Pons (tissue), 1 donor: ENCODE measurements around the gene PTGFRN.
"Not testable (repeated sequence)": the region's sequence is repeated elsewhere in the genome, so short reads cannot be mapped to it uniquely, and the experiment has no call there.

ENCODE experiments used
- DNase-seq: peaks from one replicate; pipeline ENCODE4 v3.0.0-alpha.2; 2016; ENCODE audit warnings: low spot score

PTGFRN gene

GRCh38 chr1:116909512-116910378, at the start of gene PTGFRN:
Gene PTGFRN, plus strand, starts transcription at chr1:116909916. Its CDS starts 288 bp downstream, at chr1:116910204.
- no peak for DNase-seq

- not testable (repeated sequence) for DNase-seq
Observed at GRCh38 chr1:116860167-116860566, 49.5 kb upstream of the PTGFRN start.

DNA sequence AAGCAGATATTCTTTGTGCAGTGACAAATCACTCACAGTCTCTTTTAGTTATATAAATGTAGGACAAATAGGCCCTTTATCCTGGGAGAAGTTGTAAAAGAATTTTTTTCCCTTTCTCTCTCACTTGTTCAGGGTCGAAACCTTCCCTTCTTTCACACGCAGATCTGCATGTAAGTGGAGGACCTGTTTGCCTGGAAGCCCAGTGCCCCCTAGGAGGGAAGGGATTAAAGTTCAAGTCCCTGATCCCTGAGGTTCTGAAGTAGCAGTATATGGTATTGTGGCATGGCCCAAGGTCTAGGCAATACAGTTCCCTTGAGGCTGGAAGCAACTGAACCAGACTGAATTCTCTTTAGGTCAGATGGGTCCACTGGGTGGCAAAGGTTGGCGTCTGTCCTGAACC, 48.6 kb upstream of the PTGFRN start:
- DNase-seq: no peak

DNA sequence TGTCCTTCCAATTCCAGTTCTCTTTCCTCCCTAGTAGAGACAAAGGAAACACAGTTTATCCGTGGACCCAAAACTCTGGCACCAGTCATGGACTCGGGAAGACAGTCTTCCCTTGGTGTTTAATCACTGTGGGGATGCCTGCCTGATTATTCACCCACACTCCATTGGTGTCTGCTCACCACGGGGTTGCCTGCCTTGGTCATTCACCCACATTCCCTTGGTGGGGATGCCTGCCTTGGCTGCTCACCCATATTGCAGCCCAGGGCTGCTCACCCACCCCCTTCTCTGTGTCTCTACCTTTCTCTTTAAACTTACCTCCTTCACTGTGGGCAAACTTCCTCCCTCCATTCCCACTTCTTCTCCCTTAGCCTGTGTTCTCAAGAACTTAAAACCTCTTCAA, 46.7 kb upstream of the PTGFRN start:
- DNase-seq: not testable (repeated sequence)

GRCh38 chr1:116866478-116866877, 43.2 kb upstream of the PTGFRN start:
- not testable (repeated sequence) for DNase-seq

- DNase-seq: no peak
Observed at GRCh38 chr1:116868385-116868784, 41.3 kb upstream of the PTGFRN start.

- no peak for DNase-seq
Observed at GRCh38 chr1:116869611-116870010, 40.1 kb upstream of the PTGFRN start.

DNA sequence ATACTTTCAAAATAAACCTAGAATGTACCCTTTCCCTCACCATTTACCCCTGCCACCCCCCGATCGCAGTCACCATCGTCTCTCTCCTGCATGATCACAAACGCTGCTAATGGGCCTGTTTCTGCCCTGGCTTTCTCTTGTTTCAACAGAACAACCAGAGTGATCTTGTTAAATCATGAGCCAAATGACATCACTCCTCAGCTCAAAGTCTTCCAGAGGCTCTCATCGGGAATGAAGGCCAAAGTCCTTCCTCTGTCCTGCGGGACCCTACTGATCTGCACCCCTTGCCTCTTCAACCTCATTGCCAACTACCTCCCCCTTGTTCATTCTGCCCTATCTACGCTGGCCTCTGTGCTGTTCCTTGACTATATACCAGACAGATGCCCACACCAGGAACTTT, 39.4 kb upstream of the PTGFRN start:
- no peak for DNase-seq

GRCh38 chr1:116871779-116872146, 38.0 kb upstream of the PTGFRN start:
- no peak for DNase-seq

GRCh38 chr1:116873680-116874271, 35.9 kb upstream of the PTGFRN start:
- DNase-seq: no peak

GRCh38 chr1:116874733-116875249, 34.9 kb upstream of the PTGFRN start:
- no peak for DNase-seq

DNA sequence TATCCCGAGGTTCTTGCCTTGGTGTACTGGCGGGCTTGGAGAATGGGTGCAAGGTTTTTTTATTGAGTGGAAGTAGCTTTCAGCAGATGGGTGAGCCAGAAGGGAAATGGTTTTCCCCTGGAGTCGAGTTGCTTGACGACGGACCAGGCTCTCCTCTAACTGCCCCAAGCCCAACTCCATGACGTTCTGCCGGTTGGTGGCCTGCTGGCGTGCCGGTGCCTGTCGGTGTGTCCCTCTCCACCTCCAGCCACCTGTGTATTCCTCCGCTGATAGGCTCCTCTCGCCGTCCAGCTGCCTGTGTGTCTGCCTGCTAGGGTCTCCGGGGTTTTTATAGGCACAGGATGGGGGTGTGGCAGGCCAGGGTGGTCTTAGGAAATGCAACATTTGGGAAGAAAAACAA, 34.3 kb upstream of the PTGFRN start:
- DNase-seq: no peak

GRCh38 chr1:116875946-116876345, 33.8 kb upstream of the PTGFRN start:
- not testable (repeated sequence) for DNase-seq

DNA sequence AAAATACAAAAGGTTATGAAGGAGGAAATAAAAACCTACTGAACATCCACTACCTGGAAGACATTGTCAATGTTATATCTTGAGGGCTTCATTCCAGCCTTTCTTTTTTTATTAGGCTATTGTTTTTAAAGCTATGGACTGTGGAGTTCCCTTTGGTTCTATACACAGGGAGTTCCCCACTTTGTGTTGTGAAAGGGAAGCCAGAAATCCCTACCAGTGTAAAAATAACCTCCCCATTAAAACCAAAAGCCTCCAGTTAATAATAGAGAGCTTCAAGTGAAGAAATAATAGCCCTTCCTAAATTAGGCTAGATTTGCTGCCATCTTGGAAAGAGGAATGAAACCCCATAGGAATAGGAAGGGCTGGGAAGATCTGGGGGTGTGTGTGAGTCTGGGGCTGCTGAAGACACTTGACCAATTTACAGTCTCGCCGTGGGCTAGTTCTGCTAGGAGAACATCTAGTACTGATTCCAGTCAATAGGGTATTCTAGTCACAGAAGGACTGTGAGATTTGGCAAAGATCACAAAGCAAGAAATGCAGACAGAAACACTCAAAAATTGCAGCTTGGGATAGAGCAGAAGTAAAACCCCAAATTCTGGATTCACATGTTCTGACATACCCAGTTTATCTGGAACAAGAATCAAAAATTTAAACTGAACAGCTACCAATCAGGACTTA, 32.4 kb upstream of the PTGFRN start:
- DNase-seq: peak; percentile 45

GRCh38 chr1:116878804-116879477, 30.8 kb upstream of the PTGFRN start:
- DNase-seq: peak; percentile 68

DNA sequence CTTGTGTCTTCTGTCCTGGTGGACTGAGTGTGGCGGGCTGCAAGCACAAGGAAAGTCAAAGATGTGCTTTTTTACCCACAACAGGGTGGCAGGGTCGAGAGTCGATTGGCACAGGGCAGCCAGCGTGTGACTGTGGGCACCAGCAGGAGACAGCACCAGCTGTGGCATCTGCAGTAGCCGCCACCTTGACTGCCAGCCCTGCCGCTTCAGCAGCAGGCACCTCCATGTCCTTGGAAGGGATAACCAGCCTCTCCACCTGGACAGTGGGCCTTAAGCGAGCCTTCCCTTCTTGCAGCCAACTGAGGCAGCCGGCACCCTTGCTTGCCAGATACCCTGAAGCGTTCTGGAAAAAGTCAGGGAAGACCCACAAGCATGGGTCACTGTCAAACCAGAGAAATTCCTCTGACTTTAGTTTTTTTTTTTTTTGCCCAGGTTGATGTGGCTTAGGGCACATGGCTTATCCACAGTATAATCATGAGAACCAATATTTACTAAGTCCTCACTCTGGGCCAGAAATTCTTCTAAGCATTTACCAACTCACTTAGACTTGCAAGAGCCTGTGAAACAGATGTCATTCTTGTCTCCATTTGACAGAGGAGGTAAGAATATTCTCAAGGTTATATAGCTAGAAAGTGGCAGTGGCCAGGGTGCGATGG, 30.1 kb upstream of the PTGFRN start:
- DNase-seq: no peak

DNA sequence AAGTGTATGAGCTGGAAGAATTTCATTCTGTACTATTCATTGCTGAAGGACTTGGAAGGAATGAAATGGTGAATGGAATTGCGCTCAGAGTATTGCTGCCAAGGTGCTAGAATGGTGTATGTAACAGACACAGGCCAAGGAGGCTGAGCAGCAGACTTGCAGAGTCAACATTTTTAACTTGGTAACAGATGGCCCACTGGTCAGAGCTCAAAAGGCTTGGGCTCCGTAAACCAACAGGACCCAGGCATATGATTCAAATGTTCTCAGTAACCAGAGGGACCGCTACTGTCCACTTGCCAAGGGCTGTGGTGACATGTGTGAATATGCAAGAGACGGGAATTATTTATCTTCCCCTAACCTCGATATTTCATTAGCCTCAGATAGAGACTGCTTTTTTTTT, 28.8 kb upstream of the PTGFRN start:
- DNase-seq: no peak

DNA sequence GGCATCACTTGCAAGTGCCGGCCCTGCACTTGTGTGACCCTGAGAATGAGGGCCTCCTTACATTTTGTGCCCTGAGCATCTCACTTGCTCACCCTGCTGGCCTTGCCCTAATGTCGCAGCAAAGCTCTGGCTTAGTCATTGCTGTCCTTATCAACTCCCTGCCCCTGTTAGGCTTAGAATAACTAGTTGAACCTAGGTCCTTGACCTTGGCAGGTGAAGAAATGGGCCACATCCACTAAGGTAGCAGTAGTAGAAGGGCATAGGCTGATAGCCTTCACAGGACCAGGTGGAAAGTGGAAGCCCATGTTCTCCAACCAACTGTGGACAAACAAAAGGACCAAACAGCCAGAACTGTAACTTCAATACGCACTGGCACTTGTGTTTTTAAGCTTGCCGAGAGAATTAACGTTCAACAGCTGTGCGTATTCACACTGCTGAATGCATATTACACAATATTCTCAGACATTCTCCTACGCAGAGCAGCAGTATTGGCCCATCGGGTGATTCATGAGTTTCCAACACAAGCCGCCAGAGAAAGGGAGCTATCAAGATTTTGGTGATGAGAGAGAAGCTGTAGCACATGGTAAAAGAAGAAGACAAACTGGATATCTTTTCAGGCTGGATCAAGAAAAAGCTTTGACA, 27.7 kb upstream of the PTGFRN start:
- no peak for DNase-seq

DNA sequence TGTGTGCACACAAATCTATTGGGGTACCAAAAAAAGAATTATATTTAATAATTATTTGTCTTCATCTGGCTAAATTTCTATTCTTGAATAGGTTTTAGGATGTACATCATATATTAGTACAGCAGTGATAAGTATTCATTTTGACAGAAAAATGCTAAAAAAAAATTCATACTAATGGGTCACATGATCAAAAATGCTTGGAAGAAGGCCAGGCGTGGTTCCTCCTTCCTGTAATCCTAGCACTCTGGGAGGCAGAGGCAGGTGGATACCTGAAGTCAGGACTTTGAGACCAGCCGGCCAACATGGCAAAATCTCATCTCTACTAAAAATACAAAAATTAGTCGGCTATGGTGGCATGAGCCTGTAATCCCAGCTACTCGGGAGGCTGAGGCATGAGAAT, 26.9 kb upstream of the PTGFRN start:
- DNase-seq: no peak

- DNase-seq: no peak
Observed at GRCh38 chr1:116886291-116886878, 23.3 kb upstream of the PTGFRN start.

- no peak for DNase-seq
Observed at GRCh38 chr1:116887212-116887611, 22.5 kb upstream of the PTGFRN start.
